Retinal pigment epithelial cell (primary cell): Measurements from ENCODE around the gene NOL9.

Experiments
- DNase-seq: peaks from one replicate; pipeline ENCODE4 v3.0.0-alpha.2; 2010; ENCODE audit warnings: low read depth
- H3K4me3 ChIP-seq: 2 replicates; pipeline ENCODE4 v1.5.1; 2011; ENCODE audit warnings: mild to moderate bottlenecking, low read length, control low read depth, moderate library complexity
- TF ChIP-seq, protein P1 (sequence below): conservative IDR thresholded peaks from 2 replicates; pipeline ENCODE4 v1.5.1; 2011; ENCODE audit warnings: low read depth, low read length, control low read depth, inconsistent platforms

Gene NOL9

GRCh38 chr1:6546326-6546725, 8.0 kb downstream of the NOL9 start:
- no peak overlapping the region for H3K4me3 ChIP-seq
- TF ChIP-seq, protein P1, sequence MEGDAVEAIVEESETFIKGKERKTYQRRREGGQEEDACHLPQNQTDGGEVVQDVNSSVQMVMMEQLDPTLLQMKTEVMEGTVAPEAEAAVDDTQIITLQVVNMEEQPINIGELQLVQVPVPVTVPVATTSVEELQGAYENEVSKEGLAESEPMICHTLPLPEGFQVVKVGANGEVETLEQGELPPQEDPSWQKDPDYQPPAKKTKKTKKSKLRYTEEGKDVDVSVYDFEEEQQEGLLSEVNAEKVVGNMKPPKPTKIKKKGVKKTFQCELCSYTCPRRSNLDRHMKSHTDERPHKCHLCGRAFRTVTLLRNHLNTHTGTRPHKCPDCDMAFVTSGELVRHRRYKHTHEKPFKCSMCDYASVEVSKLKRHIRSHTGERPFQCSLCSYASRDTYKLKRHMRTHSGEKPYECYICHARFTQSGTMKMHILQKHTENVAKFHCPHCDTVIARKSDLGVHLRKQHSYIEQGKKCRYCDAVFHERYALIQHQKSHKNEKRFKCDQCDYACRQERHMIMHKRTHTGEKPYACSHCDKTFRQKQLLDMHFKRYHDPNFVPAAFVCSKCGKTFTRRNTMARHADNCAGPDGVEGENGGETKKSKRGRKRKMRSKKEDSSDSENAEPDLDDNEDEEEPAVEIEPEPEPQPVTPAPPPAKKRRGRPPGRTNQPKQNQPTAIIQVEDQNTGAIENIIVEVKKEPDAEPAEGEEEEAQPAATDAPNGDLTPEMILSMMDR = no peak
- DNase-seq = no peak

GRCh38 chr1:6545276-6546112, 8.8 kb downstream of the NOL9 start:
- TF ChIP-seq, protein P1 = no peak
- no peak overlapping the region for H3K4me3 ChIP-seq
- no peak for DNase-seq

GRCh38 chr1:6544831-6545230, 9.5 kb downstream of the NOL9 start:
- TF ChIP-seq, protein P1 = no peak
- no peak overlapping the region for H3K4me3 ChIP-seq
- DNase-seq = no peak

GRCh38 chr1:6538956-6539355, 15.4 kb downstream of the NOL9 start:
- no peak for DNase-seq
- TF ChIP-seq, protein P1 = no peak
- H3K4me3 ChIP-seq = no peak overlapping the region

DNA sequence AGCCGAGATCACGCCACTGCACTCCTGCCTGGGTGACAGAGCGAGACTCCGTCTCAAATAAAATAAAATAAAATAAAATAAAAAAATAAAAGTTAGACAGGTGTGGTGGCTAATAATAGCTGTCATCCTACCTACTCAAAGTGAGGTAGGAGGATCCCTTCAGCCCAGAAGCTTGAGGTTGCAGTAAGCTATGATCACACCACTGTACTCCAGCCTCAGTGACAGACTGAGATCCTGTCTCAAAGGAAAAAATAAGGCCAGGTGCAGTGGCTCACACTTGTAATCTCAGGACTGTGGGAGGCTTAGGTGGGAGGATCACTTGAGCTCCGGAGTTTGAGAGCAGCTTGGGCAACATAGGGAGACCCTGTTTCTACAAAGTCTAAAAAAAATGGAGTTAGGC, 18.0 kb downstream of the NOL9 start:
- no peak overlapping the region for H3K4me3 ChIP-seq
- TF ChIP-seq, protein P1 = no peak
- no peak for DNase-seq

- no peak overlapping the region for H3K4me3 ChIP-seq
- DNase-seq = no peak
- TF ChIP-seq, protein P1 = no peak
Observed at GRCh38 chr1:6535214-6535613, 19.1 kb downstream of the NOL9 start.

GRCh38 chr1:6534248-6534822, 20.0 kb downstream of the NOL9 start:
- TF ChIP-seq, protein P1 = no peak
- DNase-seq = no peak
- no peak overlapping the region for H3K4me3 ChIP-seq
